WTC11 (cell line): ENCODE data around the gene ZNF19. TPM values are rescaled to one million over a fixed set of nuclear protein-coding genes. Genes with fewer than 3 reads are reported as not detected.

Experiments used
- ATAC-seq: fragments of 200-7000 bp; cut with Tn5 transposase; 2 replicates; pipeline ENCODE4 v1.10.0; 2021; ENCODE audit warnings: mild to moderate bottlenecking, moderate library complexity
- CTCF ChIA-PET: fragments of 300-600 bp; sonication (Branson Sonifier 250); formaldehyde crosslinking; loops from one replicate; lab custom pipeline; 2021; ENCODE audit warnings: antibody characterized with exemption; lab: Charles Lee
- POLR2A ChIA-PET: fragments of 350-600 bp; sonication (Branson Sonifier 250); formaldehyde crosslinking; loops from one replicate; lab custom pipeline; 2021; ENCODE audit warnings: antibody characterized with exemption; lab: Charles Lee
- DNase-seq: peaks from one replicate; pipeline ENCODE4 v3.0.0; 2021; ENCODE audit warnings: low spot score
- H3K27ac Mint-ChIP-seq: 2 replicates; pipeline ENCODE4 v1.8.0; 2021; ENCODE audit warnings: mixed read lengths
- H3K27me3 Mint-ChIP-seq: 2 replicates; pipeline ENCODE4 v1.8.0; 2021; ENCODE audit warnings: low read depth, mild to moderate bottlenecking, moderate library complexity, mixed read lengths
- H3K36me3 Mint-ChIP-seq: 2 replicates; pipeline ENCODE4 v1.8.0; 2021; ENCODE audit warnings: mixed read lengths
- H3K4me1 Mint-ChIP-seq: 2 replicates; pipeline ENCODE4 v1.8.0; 2022; ENCODE audit warnings: mixed read lengths
- H3K4me3 Mint-ChIP-seq: 2 replicates; pipeline ENCODE4 v1.8.0; 2021; ENCODE audit warnings: mild to moderate bottlenecking, moderate library complexity, mixed read lengths
- H3K9me3 Mint-ChIP-seq: 2 replicates; pipeline ENCODE4 v1.8.0; 2021; ENCODE audit warnings: mixed read lengths
- ARID4B ChIP-seq: sonication (generic); formaldehyde crosslinking; IDR thresholded peaks from 2 replicates; pipeline ENCODE4 v1.8.0; 2023; ENCODE audit warnings: missing genetic modification reagents, mild to moderate bottlenecking, borderline replicate concordance
- ATF1 ChIP-seq: sonication (generic); formaldehyde crosslinking; IDR thresholded peaks from 2 replicates; pipeline ENCODE4 v1.8.1; 2023; ENCODE audit warnings: mild to moderate bottlenecking, moderate library complexity, missing genetic modification reagents
- CREB1 ChIP-seq: sonication (generic); formaldehyde crosslinking; IDR thresholded peaks from 2 replicates; pipeline ENCODE4 v1.8.0; 2023; ENCODE audit warnings: mild to moderate bottlenecking, missing genetic modification reagents
- CREM ChIP-seq: sonication (generic); formaldehyde crosslinking; IDR thresholded peaks from 2 replicates; pipeline ENCODE4 v1.8.1; 2022; ENCODE audit warnings: mild to moderate bottlenecking, missing genetic modification reagents, moderate library complexity
- E2F1 ChIP-seq: sonication (generic); formaldehyde crosslinking; IDR thresholded peaks from 2 replicates; pipeline ENCODE4 v1.8.0; 2022; ENCODE audit warnings: mild to moderate bottlenecking, missing genetic modification reagents
- E2F5 ChIP-seq: sonication (generic); formaldehyde crosslinking; IDR thresholded peaks from 2 replicates; pipeline ENCODE4 v1.8.1; 2022; ENCODE audit warnings: mild to moderate bottlenecking, moderate library complexity, missing genetic modification reagents
- ERG ChIP-seq: fragments of 250-450 bp; sonication (Bioruptor Pico); IDR thresholded peaks from 2 replicates; pipeline ENCODE4 v1.8.0; 2021; ENCODE audit warnings: mild to moderate bottlenecking
- ETV6 ChIP-seq: sonication (generic); formaldehyde crosslinking; IDR thresholded peaks from 2 replicates; pipeline ENCODE4 v1.8.1; 2022; ENCODE audit warnings: mild to moderate bottlenecking, missing genetic modification reagents
- FOXP4 ChIP-seq: sonication (generic); formaldehyde crosslinking; IDR thresholded peaks from 2 replicates; pipeline ENCODE4 v1.8.0; 2022; ENCODE audit warnings: mild to moderate bottlenecking, missing genetic modification reagents
- KAT7 ChIP-seq: sonication (generic); formaldehyde crosslinking; IDR thresholded peaks from 2 replicates; pipeline ENCODE4 v1.8.1; 2023; ENCODE audit warnings: missing genetic modification reagents, mild to moderate bottlenecking, borderline replicate concordance
- MYBL2 ChIP-seq: sonication (generic); formaldehyde crosslinking; IDR thresholded peaks from 2 replicates; pipeline ENCODE4 v1.8.1; 2023; ENCODE audit warnings: mild to moderate bottlenecking, moderate library complexity, missing genetic modification reagents
- PRRX2 ChIP-seq: fragments of 250-450 bp; sonication (Bioruptor Pico); IDR thresholded peaks from 2 replicates; pipeline ENCODE4 v1.8.0; 2021; ENCODE audit warnings: mild to moderate bottlenecking
- SMAD4 ChIP-seq: sonication (generic); formaldehyde crosslinking; IDR thresholded peaks from 2 replicates; pipeline ENCODE4 v1.8.0; 2022; ENCODE audit warnings: mild to moderate bottlenecking, missing genetic modification reagents
- TEAD1 ChIP-seq: sonication (generic); formaldehyde crosslinking; IDR thresholded peaks from 2 replicates; pipeline ENCODE4 v1.8.0; 2022; ENCODE audit warnings: mild to moderate bottlenecking, missing genetic modification reagents
- ZBTB21 ChIP-seq: sonication (generic); formaldehyde crosslinking; IDR thresholded peaks from 2 replicates; pipeline ENCODE4 v1.8.1; 2023; ENCODE audit warnings: mild to moderate bottlenecking, missing genetic modification reagents, borderline replicate concordance
- ZNF281 ChIP-seq: sonication (generic); formaldehyde crosslinking; IDR thresholded peaks from 2 replicates; pipeline ENCODE4 v1.8.0; 2023; ENCODE audit warnings: mild to moderate bottlenecking, missing genetic modification reagents
- ZNF512 ChIP-seq: sonication (generic); formaldehyde crosslinking; IDR thresholded peaks from 2 replicates; pipeline ENCODE4 v1.8.1; 2022; ENCODE audit warnings: missing genetic modification reagents, borderline replicate concordance
- ZNF671 ChIP-seq: fragments of 250-450 bp; sonication (Bioruptor Pico); IDR thresholded peaks from 2 replicates; pipeline ENCODE4 v1.8.0; 2021; ENCODE audit warnings: mild to moderate bottlenecking
- ZSCAN18 ChIP-seq: fragments of 250-450 bp; sonication (Bioruptor Pico); IDR thresholded peaks from 2 replicates; pipeline ENCODE4 v2.1.2; 2022; ENCODE audit warnings: mild to moderate bottlenecking, moderate library complexity
- total RNA-seq: library from RNA; stranded (reverse); gene quantifications from 3 replicates; pipeline ENCODE4 v1.2.3, GENCODE V29; 2021

ZNF19 gene
- total RNA-seq, 1 experiment from 2014 or later = 4.3 TPM

- H3K4me1 Mint-ChIP-seq = peaks cover 39% of the 10 kb centered on the region
- ChIA-PET CTCF (interaction anchor here (0.8 to 5.5 kb wide), 6 partner anchors 9 to 117 kb away, joined by 3 to 45 read pairs (median 5); no protein-coding TSS in a partner anchor), POLR2A (interaction anchor here (0.6 kb wide), 1 partner anchor 95 kb away, joined by 3 read pairs; no protein-coding TSS in a partner anchor)
- no peaks in the 10 kb centered on the region for H3K36me3 Mint-ChIP-seq
- no peak for TF ChIP-seq CREM (CRISPR knock-in tag)
- TF ChIP-seq ATF1 (CRISPR knock-in tag) = no peak
- no peak for TF ChIP-seq ETV6 (CRISPR knock-in tag)
- no peak for TF ChIP-seq TEAD1 (CRISPR knock-in tag)
- no peak for TF ChIP-seq ZNF281
- no peak for TF ChIP-seq E2F5
- no peak for TF ChIP-seq ZBTB21 (CRISPR knock-in tag)
- no peak for TF ChIP-seq KAT7 (CRISPR knock-in tag)
- TF ChIP-seq ARID4B = no peak
- no peak for TF ChIP-seq FOXP4 (CRISPR knock-in tag)
- no peak for TF ChIP-seq CREB1 (CRISPR knock-in tag)
- no peak for TF ChIP-seq ZNF671 (CRISPR knock-in tag)
- no peaks in the 10 kb centered on the region for H3K9me3 Mint-ChIP-seq
- H3K27ac Mint-ChIP-seq = no peak overlapping the region
- ATAC-seq = no peak
- H3K4me3 Mint-ChIP-seq = no peak overlapping the region
- H3K27me3 Mint-ChIP-seq = no peaks in the 10 kb centered on the region
- no peak for DNase-seq
Measured at GRCh38 chr16:71528863-71529262, 39.7 kb upstream of the ZNF19 start.

GRCh38 chr16:71528257-71528656 lies 39.1 kb upstream of the ZNF19 start:
- Mint-ChIP-seq H3K36me3 (no peaks in the 10 kb centered on the region), H3K4me1 (peaks cover 45% of the 10 kb centered on the region), H3K27ac (no peak overlapping the region), H3K27me3 (no peaks in the 10 kb centered on the region), H3K4me3 (peak overlapping the region; percentile 16; the same call in 1 of the 2 replicates), H3K9me3 (no peaks in the 10 kb centered on the region)
- ATAC-seq (no peak), DNase-seq (no peak)
- POLR2A ChIA-PET = no interaction called here
- CTCF ChIA-PET = interaction anchor here (5.5 kb wide), 1 partner anchor 83 kb away, joined by 45 read pairs; no protein-coding TSS in a partner anchor
- no peak for TF ChIP-seq ERG
- no peak for TF ChIP-seq MYBL2
- no peak for TF ChIP-seq SMAD4 (CRISPR knock-in tag)
- TF ChIP-seq ZSCAN18 (CRISPR knock-in tag) = no peak
- TF ChIP-seq PRRX2 (CRISPR knock-in tag) = no peak
- TF ChIP-seq ZNF512 (CRISPR knock-in tag) = no peak
- TF ChIP-seq E2F1 (CRISPR knock-in tag) = no peak
